IMR-90 (cell line): ENCODE results near the gene PPARG. TPM values are rescaled to one million over a fixed set of nuclear protein-coding genes. Genes with fewer than 3 reads are reported as not detected.

Experiments used
- ATAC-seq: fragments of 200-7000 bp; cut with Tn5 transposase; 2 replicates; pipeline ENCODE4 v1.9.1; 2020; ENCODE audit warnings: low read depth, mild to moderate bottlenecking, moderate library complexity
- BruUV-seq: library from RNA; stranded (reverse); fragments of 400-500 nt; replicated peaks from 2 replicates; lab custom pipeline; 2021; lab: Mats Ljungman, UMichigan
- CTCF ChIA-PET: fragments of 300-600 bp; formaldehyde crosslinking; extraction: SDS; loops from one replicate; lab custom pipeline; 2021; ENCODE audit warnings: antibody characterized with exemption; lab: Yijun Ruan, JAX
- POLR2A ChIA-PET: fragments of 300-600 bp; sonication (Branson Sonifier 250); formaldehyde crosslinking; loops from one replicate; lab custom pipeline; 2022; ENCODE audit warnings: antibody characterized with exemption; ENCODE audit not compliant: unreplicated experiment; lab: Charles Lee
- DNase-seq: peaks from one replicate; pipeline ENCODE4 v3.0.0; 2013
- H2AFZ ChIP-seq: replicated peaks from 2 replicates; pipeline ENCODE3; 2013; ENCODE audit warnings: low read length, mild to moderate bottlenecking; ENCODE audit not compliant: poor library complexity
- H2AK5ac ChIP-seq: 2 replicates; pipeline ENCODE4 v1.6.1; 2013; ENCODE audit warnings: low read depth, low read length, inconsistent platforms
- H2AK9ac ChIP-seq: replicated peaks from 2 replicates; pipeline ENCODE3; 2013; ENCODE audit warnings: mild to moderate bottlenecking, low read depth, low read length, moderate library complexity; ENCODE audit not compliant: poor library complexity
- H2BK120ac ChIP-seq: 2 replicates; pipeline ENCODE4 v1.6.1; 2013; ENCODE audit warnings: low read depth, low read length, inconsistent platforms
- H2BK15ac ChIP-seq: 3 replicates; pipeline ENCODE4 v1.6.1; 2013; ENCODE audit warnings: low read depth, low read length, inconsistent platforms
- H2BK20ac ChIP-seq: 2 replicates; pipeline ENCODE4 v1.6.1; 2013; ENCODE audit warnings: low read depth, mild to moderate bottlenecking, inconsistent platforms, low read length, moderate library complexity
- H2BK5ac ChIP-seq: 2 replicates; pipeline ENCODE4 v1.6.1; 2013; ENCODE audit warnings: mild to moderate bottlenecking, low read depth, low read length, inconsistent platforms; ENCODE audit not compliant: poor library complexity, severe bottlenecking
- H3K14ac ChIP-seq: replicated peaks from 2 replicates; pipeline ENCODE4 v1.6.1; 2013; ENCODE audit warnings: low read depth, low read length, inconsistent platforms
- H3K18ac ChIP-seq: 2 replicates; pipeline ENCODE4 v1.6.1; 2013; ENCODE audit warnings: low read depth, low read length, control low read depth
- H3K23ac ChIP-seq: 2 replicates; pipeline ENCODE4 v1.6.1; 2013; ENCODE audit warnings: low read depth, low read length, inconsistent platforms
- H3K27ac ChIP-seq: 2 replicates; pipeline ENCODE4 v1.5.1; 2013; ENCODE audit warnings: mild to moderate bottlenecking, control low read depth, low read length; ENCODE audit not compliant: insufficient read depth
- H3K27me3 ChIP-seq: 2 replicates; pipeline ENCODE4 v1.6.1; 2013; ENCODE audit warnings: low read length; ENCODE audit not compliant: control insufficient read depth, insufficient read depth
- H3K36me3 ChIP-seq: 2 replicates; pipeline ENCODE4 v1.6.1; 2013; ENCODE audit warnings: low read length, mixed read lengths; ENCODE audit not compliant: control insufficient read depth, insufficient read depth
- H3K4ac ChIP-seq: 2 replicates; pipeline ENCODE4 v1.6.1; 2013; ENCODE audit warnings: low read depth, low read length, inconsistent platforms
- H3K4me1 ChIP-seq: 2 replicates; pipeline ENCODE4 v1.6.1; 2013; ENCODE audit warnings: low read length, mixed read lengths; ENCODE audit not compliant: control insufficient read depth, insufficient read depth
- H3K4me2 ChIP-seq: 2 replicates; pipeline ENCODE4 v1.6.1; 2013; ENCODE audit warnings: low read depth, mild to moderate bottlenecking, control low read depth, low read length, moderate library complexity
- H3K4me3 ChIP-seq: 2 replicates; pipeline ENCODE4 v1.5.1; 2013; ENCODE audit warnings: low read depth, mild to moderate bottlenecking, control low read depth, low read length, moderate library complexity; ENCODE audit not compliant: insufficient read depth
- H3K56ac ChIP-seq: 2 replicates; pipeline ENCODE4 v1.6.1; 2013; ENCODE audit warnings: low read length, inconsistent platforms; ENCODE audit not compliant: insufficient read depth; ENCODE audit errors: extremely low read depth
- H3K79me1 ChIP-seq, 2 experiments: 2 replicates each; pipeline ENCODE4 v1.6.1; 2013; ENCODE audit warnings: low read length in 2 of 2, inconsistent platforms in 1 of 2, low read depth in 1 of 2
- H3K9ac ChIP-seq: 2 replicates; pipeline ENCODE4 v1.6.1; 2013; ENCODE audit warnings: low read depth, low read length, control low read depth
- H3K9me1 ChIP-seq: 2 replicates; pipeline ENCODE4 v1.6.1; 2013; ENCODE audit warnings: low read length, inconsistent platforms; ENCODE audit not compliant: insufficient read depth
- H3K9me3 ChIP-seq: 2 replicates; pipeline ENCODE4 v1.6.1; 2013; ENCODE audit warnings: low read length; ENCODE audit not compliant: control insufficient read depth, insufficient read depth
- H4K20me1 ChIP-seq: 2 replicates; pipeline ENCODE4 v1.6.1; 2013; ENCODE audit warnings: low read length, inconsistent platforms; ENCODE audit not compliant: insufficient read depth
- H4K5ac ChIP-seq: 2 replicates; pipeline ENCODE4 v1.6.1; 2013; ENCODE audit warnings: mild to moderate bottlenecking, low read depth, low read length, control low read depth
- H4K8ac ChIP-seq, 2 experiments: 2 replicates each; pipeline ENCODE4 v1.6.1; 2013; ENCODE audit warnings: low read depth in 2 of 2, low read length in 2 of 2, control low read depth in 1 of 2, inconsistent platforms in 1 of 2
- H4K91ac ChIP-seq: 2 replicates; pipeline ENCODE4 v1.6.1; 2013; ENCODE audit warnings: low read depth, low read length, inconsistent platforms; ENCODE audit not compliant: insufficient read depth
- ELK1 ChIP-seq: fragments of 150-350 bp; IDR thresholded peaks from 2 replicates; pipeline ENCODE4 v1.6.1; 2016; ENCODE audit warnings: low read depth, mild to moderate bottlenecking, low read length, moderate library complexity, borderline replicate concordance
- FOS ChIP-seq: fragments of 150-350 bp; IDR thresholded peaks from 2 replicates; pipeline ENCODE4 v1.6.1; 2016; ENCODE audit warnings: low read depth, low read length
- RCOR1 ChIP-seq: IDR thresholded peaks from 2 replicates; pipeline ENCODE4 v1.6.1; 2012; ENCODE audit warnings: mild to moderate bottlenecking, low read length, improper control_type of control experiment; ENCODE audit not compliant: insufficient replicate concordance
- WGBS, 2 experiments: methylation state at CpG; one replicate each; pipeline versions ENCODE4 v1.1.5 to v1.1.7; 2013; ENCODE audit warnings: missing lambda C conversion rate in 2 of 2; ENCODE audit not compliant: insufficient read length in 1 of 2; ENCODE audit errors: extremely low coverage in 2 of 2; 5-methylcytosine and 5-hydroxymethylcytosine counted together
- dilution Hi-C: fragments of 300-500 bp; cut with HindIII; formaldehyde crosslinking; loops from one replicate; pipeline ENCODE4 v1.14.3; 2018; ENCODE audit warnings: low sequenced_read_pairs; ENCODE audit not compliant: unreplicated experiment
- in situ Hi-C: fragments of 300-500 bp; cut with MboI; formaldehyde crosslinking; loops from 3 replicates; pipeline ENCODE4 v1.14.3; 2019; ENCODE audit warnings: low sequenced_read_pairs, inconsistent platforms, mixed read lengths
- intact Hi-C: fragments of 100-400 bp; cut with micrococcal nuclease; formaldehyde crosslinking; loops from 2 replicates; pipeline ENCODE4 v1.10.0; 2022
- polyA plus RNA-seq, 3 experiments: library from polyadenylated mRNA; depleted of rRNA; stranded (reverse); fragments of >200 nt; gene quantifications; 2 replicates each; pipeline ENCODE4 v1.2.3, GENCODE V29; 2012; ENCODE audit warnings: low replicate concordance in 1 of 3
- total RNA-seq: library from RNA; depleted of rRNA; stranded (reverse); fragments of >200 nt; gene quantifications from 2 replicates; pipeline ENCODE4 v1.2.3, GENCODE V29; 2012

PPARG gene
- total and polyA plus RNA-seq, 2 of the 4 experiments (the other 2 are of a cell fraction): 11.2 to 23.8 TPM

DNA sequence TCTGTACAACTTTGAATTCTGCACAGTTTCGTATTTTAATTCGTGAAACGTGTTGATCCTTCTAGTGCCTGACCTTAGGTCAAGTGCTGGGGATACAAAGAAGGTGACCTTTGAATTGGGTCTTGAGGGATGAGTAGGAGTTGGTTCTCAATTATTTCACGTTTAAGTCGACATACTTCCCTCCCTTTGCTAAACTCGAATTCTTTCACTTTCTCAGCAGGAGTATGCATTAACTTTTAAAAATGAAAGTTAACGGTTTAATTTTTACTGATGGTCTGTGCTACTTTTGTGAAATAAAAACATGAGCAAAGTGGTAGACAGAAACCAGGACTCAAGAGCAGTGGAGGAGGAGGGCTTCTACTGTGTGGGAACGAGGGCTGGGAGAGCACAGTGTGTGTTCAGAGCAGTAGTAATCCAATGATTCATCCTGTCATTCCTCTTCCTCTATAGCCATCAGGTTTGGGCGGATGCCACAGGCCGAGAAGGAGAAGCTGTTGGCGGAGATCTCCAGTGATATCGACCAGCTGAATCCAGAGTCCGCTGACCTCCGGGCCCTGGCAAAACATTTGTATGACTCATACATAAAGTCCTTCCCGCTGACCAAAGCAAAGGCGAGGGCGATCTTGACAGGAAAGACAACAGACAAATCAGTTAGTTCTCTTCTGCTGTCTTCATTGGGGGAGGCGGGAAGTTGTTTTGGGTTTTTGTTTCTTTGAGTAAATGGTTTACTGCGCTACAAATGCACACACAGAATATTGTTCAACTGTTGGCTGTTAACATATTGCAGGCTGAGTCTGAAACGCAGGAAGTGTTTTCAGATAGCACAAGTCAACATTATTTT is 116.8 kb downstream of the PPARG start:
- no peaks in the 10 kb centered on the region for H3K79me1 ChIP-seq
- no peak overlapping the region for H3K56ac ChIP-seq
- no peak overlapping the region for H2AK9ac ChIP-seq
- H2BK15ac ChIP-seq: peak overlapping the region; percentile 60
- no peak overlapping the region; the same call in 1 of the 2 replicates for H3K18ac ChIP-seq
- no peak for TF ChIP-seq ELK1
- peak; percentile 84 for TF ChIP-seq RCOR1
- TF ChIP-seq FOS: peak; percentile 76
- no peak overlapping the region for H3K4me3 ChIP-seq
- H4K5ac ChIP-seq: no peak overlapping the region
- H3K9ac ChIP-seq: no peak overlapping the region
- H2BK20ac ChIP-seq: peak overlapping the region; percentile 58; the same call in 1 of the 2 replicates
- H2AK5ac ChIP-seq: peak overlapping the region; percentile 67; the same call in 1 of the 2 replicates
- H2BK5ac ChIP-seq: peak overlapping the region; percentile 41
- DNase-seq (peak; percentile 97), ATAC-seq (peak; percentile 88)
- no peaks in the 10 kb centered on the region for H3K9me3 ChIP-seq
- H3K27ac ChIP-seq: no peak overlapping the region
- H3K27me3 ChIP-seq: no peaks in the 10 kb centered on the region
- H3K23ac ChIP-seq: no peak overlapping the region
- peaks cover 6% of the 10 kb centered on the region for H3K4me1 ChIP-seq
- ChIA-PET CTCF (interaction anchor here (0.6 to 1.0 kb wide), 2 partner anchors 12 to 270 kb away, joined by 3 to 7 read pairs; no protein-coding TSS in a partner anchor), POLR2A (interaction anchor here (0.6 kb wide), 1 partner anchor 9 kb away, joined by 4 read pairs; no protein-coding TSS in a partner anchor)
- H3K14ac ChIP-seq: peak overlapping the region; percentile 69
- peaks cover 5% of the 10 kb centered on the region; the same call in 1 of the 2 replicates for H3K9me1 ChIP-seq
- H4K91ac ChIP-seq: no peak overlapping the region; the same call in 1 of the 2 replicates
- WGBS, 2 experiments: no CpG with 5 or more reads among the region's 20 CpGs
- dilution Hi-C loops (no loop called here), in situ Hi-C loops (no loop called here), intact Hi-C loops (no loop called here)
- peak overlapping the region; percentile 80 for H2BK120ac ChIP-seq
- peak overlapping the region; percentile 44; the same call in 1 of the 2 replicates for H3K4ac ChIP-seq
- H3K4me2 ChIP-seq: peak overlapping the region; percentile 33; the same call in 1 of the 2 replicates
- BruUV-seq: no TSS peak
- H3K36me3 ChIP-seq: no peaks in the 10 kb centered on the region
- H4K8ac ChIP-seq: peak overlapping the region in 1 of 2 experiments; percentile 43; a peak in 2 of 4 replicates
- no peak overlapping the region for H2AFZ ChIP-seq
- no peaks in the 10 kb centered on the region for H4K20me1 ChIP-seq
